ENCODE data around the gene ATOX1. TPM values are rescaled to one million over a fixed set of nuclear protein-coding genes. Genes with fewer than 3 reads are reported as not detected.
A peak's percentile ranks its signal among the peaks of the same experiment; 100 is the strongest.

Gene ATOX1
- total RNA-seq, 1 donor from 2014 or later: 101 TPM

DNA sequence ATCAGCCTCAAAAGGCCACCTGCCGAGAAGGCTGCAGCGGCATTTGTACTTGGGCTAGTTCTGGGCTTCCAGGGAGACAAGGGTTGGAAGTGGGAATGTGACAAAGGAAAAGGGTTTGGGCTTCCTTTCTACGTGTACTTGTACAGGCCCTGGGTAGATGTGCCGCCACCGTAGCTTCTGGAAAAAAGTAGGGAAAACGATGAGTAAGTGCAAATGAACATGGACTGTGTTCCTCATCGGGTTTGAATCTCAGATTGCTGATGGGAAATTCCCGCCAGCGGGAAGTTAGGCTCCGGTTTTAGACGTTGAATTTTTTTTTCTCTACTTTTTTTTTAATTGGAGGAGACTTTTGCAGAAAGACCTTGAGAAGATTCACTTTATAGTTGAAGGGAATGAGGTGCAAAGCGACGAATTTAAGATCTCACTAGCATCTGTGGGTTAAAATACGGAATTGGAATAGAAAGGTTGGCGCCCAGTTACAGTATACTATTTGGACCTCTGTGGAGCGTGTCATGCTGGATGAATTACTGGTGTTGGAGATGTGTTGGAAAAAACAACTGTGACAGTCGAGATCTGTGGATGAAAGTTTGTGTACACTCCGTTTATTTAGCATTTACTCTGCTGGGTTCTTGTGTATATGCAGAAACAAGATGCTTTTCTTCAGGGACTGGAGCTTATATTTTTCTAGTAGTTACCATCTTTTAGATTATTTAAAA lies 14.6 kb upstream of the ATOX1 start:
- Mint-ChIP-seq H3K27me3 (ENCODE audit: low read depth) (no peaks in the 10 kb centered on the region), H3K9me3 (no peaks in the 10 kb centered on the region), H3K4me3 (peak overlapping the region; percentile 81), H3K27ac (peak overlapping the region; percentile 44), H3K4me1 (peaks cover 56% of the 10 kb centered on the region), H3K36me3 (peaks cover 7% of the 10 kb centered on the region)
- TF ChIP-seq, protein P1, sequence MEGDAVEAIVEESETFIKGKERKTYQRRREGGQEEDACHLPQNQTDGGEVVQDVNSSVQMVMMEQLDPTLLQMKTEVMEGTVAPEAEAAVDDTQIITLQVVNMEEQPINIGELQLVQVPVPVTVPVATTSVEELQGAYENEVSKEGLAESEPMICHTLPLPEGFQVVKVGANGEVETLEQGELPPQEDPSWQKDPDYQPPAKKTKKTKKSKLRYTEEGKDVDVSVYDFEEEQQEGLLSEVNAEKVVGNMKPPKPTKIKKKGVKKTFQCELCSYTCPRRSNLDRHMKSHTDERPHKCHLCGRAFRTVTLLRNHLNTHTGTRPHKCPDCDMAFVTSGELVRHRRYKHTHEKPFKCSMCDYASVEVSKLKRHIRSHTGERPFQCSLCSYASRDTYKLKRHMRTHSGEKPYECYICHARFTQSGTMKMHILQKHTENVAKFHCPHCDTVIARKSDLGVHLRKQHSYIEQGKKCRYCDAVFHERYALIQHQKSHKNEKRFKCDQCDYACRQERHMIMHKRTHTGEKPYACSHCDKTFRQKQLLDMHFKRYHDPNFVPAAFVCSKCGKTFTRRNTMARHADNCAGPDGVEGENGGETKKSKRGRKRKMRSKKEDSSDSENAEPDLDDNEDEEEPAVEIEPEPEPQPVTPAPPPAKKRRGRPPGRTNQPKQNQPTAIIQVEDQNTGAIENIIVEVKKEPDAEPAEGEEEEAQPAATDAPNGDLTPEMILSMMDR (IDR thresholded peaks at IDR 0.05; ENCODE audit: unreplicated experiment): no peak
- DNase-seq (ENCODE audit: low spot score in 2 of 2, unreplicated experiment in 2 of 2): no peak

DNA sequence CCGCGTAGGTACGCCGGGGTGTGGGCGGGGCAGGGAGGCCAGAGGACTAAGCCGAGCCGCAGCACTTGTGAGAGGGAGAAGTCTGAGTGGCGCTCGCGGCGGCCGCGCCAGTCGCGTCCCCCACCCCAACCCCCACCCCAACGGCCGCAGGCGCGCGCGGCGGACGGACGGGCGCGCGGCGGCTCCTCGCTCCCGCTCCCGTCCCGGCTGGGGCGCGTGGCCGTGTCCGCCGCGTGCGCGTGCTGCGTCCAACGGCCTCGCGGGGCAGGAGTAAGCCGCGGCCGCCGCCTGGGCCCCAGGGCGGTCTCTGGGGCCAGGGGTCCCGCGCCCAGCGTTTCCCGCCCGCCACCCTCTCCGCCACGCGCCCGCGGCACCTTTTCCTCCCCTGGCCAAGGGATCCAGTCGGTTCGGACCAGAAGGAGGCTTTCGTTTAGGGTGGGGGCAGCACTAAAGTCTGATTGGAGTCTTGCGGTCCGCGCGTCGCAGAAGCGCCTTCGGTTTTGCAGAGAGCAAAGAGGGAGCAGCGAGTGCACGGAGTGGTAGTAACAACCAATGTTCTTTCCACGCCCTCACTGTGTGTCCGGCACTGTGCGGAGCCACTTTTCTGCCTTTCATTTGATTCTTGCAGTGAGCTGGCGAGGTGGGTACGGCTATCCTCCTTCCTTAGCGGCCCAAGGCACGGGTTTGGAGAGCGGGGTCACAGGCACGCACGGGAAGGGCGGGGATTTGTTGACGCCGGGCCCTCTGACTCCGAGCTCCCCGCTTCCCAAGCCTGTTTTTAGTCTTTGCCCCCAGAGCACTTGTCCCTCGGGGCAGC lies 13.8 kb upstream of the ATOX1 start:
- H3K36me3 Mint-ChIP-seq: no peaks in the 10 kb centered on the region
- no peaks in the 10 kb centered on the region for H3K9me3 Mint-ChIP-seq
- no peaks in the 10 kb centered on the region for H3K27me3 Mint-ChIP-seq (ENCODE audit: low read depth)
- TF ChIP-seq, protein P1 (IDR thresholded peaks at IDR 0.05; ENCODE audit: unreplicated experiment): no peak
- H3K4me1 Mint-ChIP-seq: peaks cover 49% of the 10 kb centered on the region
- H3K4me3 Mint-ChIP-seq: peak overlapping the region; percentile 81
- no peak for DNase-seq (ENCODE audit: low spot score in 2 of 2, unreplicated experiment in 2 of 2)
- H3K27ac Mint-ChIP-seq: peak overlapping the region; percentile 44

DNA sequence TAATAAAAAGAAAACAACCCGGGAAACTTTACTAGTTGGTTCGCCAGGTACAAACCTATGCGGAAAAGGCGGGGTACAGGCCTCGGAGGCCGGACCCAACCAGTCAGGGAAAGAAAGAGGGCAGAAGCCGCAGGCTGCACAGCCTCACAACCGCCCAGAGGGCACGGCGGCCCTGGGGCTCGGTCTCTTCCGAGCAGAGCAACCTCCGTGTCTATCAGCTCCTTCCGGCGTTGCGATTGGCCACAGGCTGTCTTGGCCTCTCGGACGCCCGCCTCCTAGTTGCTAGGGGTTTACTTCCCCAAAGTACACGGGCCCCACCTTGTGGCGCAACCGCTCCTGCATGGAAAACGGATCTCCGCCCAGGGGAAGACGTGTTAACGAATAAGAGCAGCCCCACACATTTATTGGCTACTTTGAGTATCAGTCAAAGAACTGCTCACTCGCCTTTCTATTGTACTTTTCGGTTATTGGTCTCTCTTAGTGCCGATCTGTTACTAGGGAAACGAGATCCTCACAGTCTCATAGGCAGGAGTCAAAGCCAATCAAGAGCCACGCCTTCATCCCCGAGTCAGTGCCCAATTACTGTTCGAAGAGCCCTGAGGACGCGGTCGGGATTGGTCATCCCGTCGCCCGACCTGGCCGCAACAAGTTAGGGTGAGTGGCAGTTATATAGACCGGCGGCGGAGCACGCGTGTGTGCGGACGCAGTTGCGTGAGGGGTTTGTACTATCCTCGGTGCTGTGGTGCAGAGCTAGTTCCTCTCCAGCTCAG lies 13.0 kb upstream of the ATOX1 start, which contains the start of gene G3BP1:
Gene G3BP1, plus strand, starts transcription at position 696 of the 770 bp plus-strand sequence. CDS start 14,667 bp downstream, outside the sequence.
- H3K4me1 Mint-ChIP-seq: peaks cover 46% of the 10 kb centered on the region
- peak within 1 kb of the TSS; percentile 44 for H3K27ac Mint-ChIP-seq
- H3K9me3 Mint-ChIP-seq: no peaks in the 10 kb centered on the region
- H3K4me3 Mint-ChIP-seq: peak within 1 kb of the TSS; percentile 81
- H3K27me3 Mint-ChIP-seq (ENCODE audit: low read depth): no peaks in the 10 kb centered on the region
- DNase-seq (ENCODE audit: low spot score in 2 of 2, unreplicated experiment in 2 of 2): peak; percentile 98
- TF ChIP-seq, protein P1 (IDR thresholded peaks at IDR 0.05; ENCODE audit: unreplicated experiment): peak; percentile 46
- H3K36me3 Mint-ChIP-seq: no peaks in the 10 kb centered on the region

DNA sequence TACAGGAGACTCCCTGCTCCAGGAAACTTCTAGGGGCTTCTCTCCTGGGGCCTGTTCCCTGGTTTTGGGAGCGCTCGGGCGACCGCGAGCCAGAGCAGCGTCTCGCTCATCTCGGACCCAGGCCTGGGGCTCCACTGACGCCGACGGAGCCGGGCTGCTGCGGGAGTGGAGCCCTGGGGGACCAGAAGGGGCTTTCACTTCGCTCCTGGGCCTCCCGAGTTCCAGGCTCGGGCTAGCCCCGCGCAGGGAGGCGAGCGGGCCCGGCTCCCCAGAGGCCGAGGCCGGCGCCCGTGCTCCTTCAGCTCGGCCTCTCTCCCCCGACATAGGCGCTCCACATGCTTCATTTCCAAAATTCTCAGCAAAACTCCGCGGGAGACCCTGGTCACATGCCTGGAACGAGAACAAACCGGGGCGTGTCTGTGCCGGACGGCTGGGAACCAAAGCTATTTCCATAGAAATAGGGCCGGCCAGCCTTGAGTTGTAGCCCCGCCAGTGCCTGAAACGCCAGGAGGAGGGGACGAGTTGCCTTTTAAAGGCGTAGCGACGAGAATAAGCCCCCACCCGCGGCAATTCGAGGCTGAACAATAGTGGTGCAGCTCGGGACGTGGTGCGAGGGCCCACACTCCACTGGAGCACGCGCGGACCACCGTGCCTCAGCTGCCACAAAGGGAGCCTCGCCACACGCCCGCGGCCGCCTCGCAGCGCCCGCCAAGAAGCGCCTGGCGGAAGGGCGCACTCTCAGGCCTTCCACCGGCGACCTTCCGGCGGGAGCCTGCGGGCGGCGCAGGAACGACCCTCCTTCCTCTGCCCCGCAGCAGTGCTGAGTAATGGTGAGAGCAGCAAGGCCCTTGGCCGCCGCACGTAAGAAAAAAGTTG lies 12.2 kb upstream of the ATOX1 start:
- Mint-ChIP-seq H3K27me3 (ENCODE audit: low read depth) (no peaks in the 10 kb centered on the region), H3K4me1 (peaks cover 39% of the 10 kb centered on the region), H3K9me3 (no peaks in the 10 kb centered on the region), H3K4me3 (no peak overlapping the region), H3K36me3 (no peaks in the 10 kb centered on the region), H3K27ac (no peak overlapping the region)
- DNase-seq (ENCODE audit: low spot score in 2 of 2, unreplicated experiment in 2 of 2): peak in 1 of 2 experiments; percentile 53
- TF ChIP-seq, protein P1 (IDR thresholded peaks at IDR 0.05; ENCODE audit: unreplicated experiment): no peak

DNA sequence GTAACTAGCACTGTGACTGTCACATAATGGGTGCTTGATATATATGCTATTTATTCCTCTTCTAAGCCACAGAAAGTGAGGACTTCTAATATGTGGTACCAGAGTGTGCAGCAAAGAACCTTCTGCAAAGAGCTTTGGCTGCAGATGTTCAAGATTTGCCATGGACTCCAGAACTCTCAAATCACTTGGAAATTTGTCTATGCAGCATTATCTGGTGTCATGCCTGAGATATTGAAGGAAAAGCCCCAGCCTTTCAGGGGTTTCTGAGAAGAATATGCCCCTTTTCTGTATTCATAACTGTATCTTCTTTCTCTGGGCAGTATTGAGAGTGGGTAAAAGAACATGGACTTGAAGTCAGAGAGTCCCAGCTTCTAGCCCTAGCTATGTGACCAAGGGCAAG lies 8.5 kb upstream of the ATOX1 start:
- no peak overlapping the region for H3K4me3 Mint-ChIP-seq
- H3K36me3 Mint-ChIP-seq: no peaks in the 10 kb centered on the region
- no peak overlapping the region for H3K27ac Mint-ChIP-seq
- DNase-seq (ENCODE audit: low spot score in 2 of 2, unreplicated experiment in 2 of 2): no peak
- no peaks in the 10 kb centered on the region for H3K27me3 Mint-ChIP-seq (ENCODE audit: low read depth)
- H3K4me1 Mint-ChIP-seq: peaks cover 16% of the 10 kb centered on the region
- TF ChIP-seq, protein P1 (IDR thresholded peaks at IDR 0.05; ENCODE audit: unreplicated experiment): no peak
- H3K9me3 Mint-ChIP-seq: no peaks in the 10 kb centered on the region
